HUES64 (cell line): ENCODE measurements around the gene KRT86.
"Not testable (repeated sequence)": the region's sequence is repeated elsewhere in the genome, so short reads cannot be mapped to it uniquely, and the experiment has no call there.

Source experiments
- H3K27ac ChIP-seq: 2 replicates; pipeline ENCODE4 v1.7.0; 2013; ENCODE audit warnings: low read depth, low read length, inconsistent platforms
- H3K27me3 ChIP-seq: 2 replicates; pipeline ENCODE4 v1.6.1; 2013; ENCODE audit warnings: mild to moderate bottlenecking, low read length; ENCODE audit not compliant: insufficient read depth
- H3K36me3 ChIP-seq: 2 replicates; pipeline ENCODE4 v1.6.1; 2013; ENCODE audit warnings: mild to moderate bottlenecking, low read length; ENCODE audit not compliant: insufficient read depth
- H3K4me1 ChIP-seq: 2 replicates; pipeline ENCODE4 v1.6.1; 2013; ENCODE audit warnings: mild to moderate bottlenecking, low read length, moderate library complexity; ENCODE audit not compliant: insufficient read depth
- H3K4me3 ChIP-seq: 2 replicates; pipeline ENCODE4 v1.5.1; 2013; ENCODE audit warnings: mild to moderate bottlenecking, low read length, moderate library complexity
- H3K9ac ChIP-seq: 2 replicates; pipeline ENCODE4 v1.6.1; 2013; ENCODE audit warnings: mild to moderate bottlenecking, low read depth, low read length
- H3K9me3 ChIP-seq: 2 replicates; pipeline ENCODE4 v1.6.1; 2013; ENCODE audit warnings: low read depth, low read length; ENCODE audit not compliant: insufficient read depth
- WGBS: fragments of 150-250, 120-280 bp; methylation state at CpG from one replicate; pipeline ENCODE4 v1.1.7; 2013; ENCODE audit warnings: missing lambda C conversion rate; 5-methylcytosine and 5-hydroxymethylcytosine counted together

Gene KRT86

DNA sequence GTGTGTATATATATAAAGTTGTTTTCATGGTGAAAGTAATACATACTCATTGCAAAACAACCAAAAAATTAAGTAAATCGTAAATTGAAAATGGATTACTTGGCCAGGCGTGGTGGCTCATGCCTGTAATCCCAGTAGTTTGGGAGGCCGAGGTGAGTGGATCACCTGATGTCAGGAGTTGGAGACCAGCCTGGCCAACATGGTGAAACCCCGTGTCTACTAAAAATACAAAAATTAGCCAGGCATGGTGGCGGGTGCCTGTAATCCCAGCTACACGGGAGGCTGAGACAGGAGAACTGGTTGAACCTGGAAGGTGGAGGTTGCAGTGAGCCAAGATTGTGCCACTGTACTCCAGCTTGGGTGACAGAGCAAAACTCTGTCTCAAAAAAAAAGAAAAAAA, 34.2 kb upstream of the KRT86 start:
- not testable (repeated sequence) for H3K27me3 ChIP-seq, H3K27ac ChIP-seq, H3K9ac ChIP-seq, H3K36me3 ChIP-seq, H3K4me3 ChIP-seq, H3K9me3 ChIP-seq
- H3K4me1 ChIP-seq = peaks cover 32% of the 10 kb centered on the region
- WGBS = 95% methylated on average over 6 of the region's 6 CpGs

DNA sequence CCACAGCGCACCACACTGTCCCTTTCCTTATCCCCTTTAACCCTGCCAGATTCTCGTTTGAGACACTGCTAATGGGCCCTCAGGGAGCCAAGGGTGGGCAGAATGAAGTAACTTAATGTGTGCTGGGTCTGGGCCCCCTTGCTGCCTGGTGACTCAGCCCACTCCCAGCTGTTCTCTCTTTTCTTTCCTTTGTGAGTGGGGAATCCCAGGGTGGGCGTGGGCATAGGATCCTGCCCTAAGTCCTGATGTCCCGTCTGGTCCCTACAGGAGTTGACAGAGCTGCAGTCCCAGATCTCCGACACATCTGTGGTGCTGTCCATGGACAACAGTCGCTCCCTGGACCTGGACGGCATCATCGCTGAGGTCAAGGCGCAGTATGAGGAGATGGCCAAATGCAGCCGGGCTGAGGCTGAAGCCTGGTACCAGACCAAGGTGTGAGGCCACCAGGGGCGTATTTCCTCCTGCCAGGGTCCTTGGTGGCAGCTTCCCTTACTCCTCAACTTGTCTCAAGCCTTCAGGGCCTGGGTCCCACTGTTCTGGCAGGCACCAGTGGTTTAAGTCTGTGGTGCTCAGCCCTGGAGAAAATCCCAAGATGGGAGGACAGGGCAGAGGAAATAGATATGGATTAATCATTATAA, 33.1 kb upstream of the KRT86 start:
- Histone ChIP-seq H3K4me1 (peaks cover 32% of the 10 kb centered on the region), H3K9ac (no peak overlapping the region), H3K27me3 (no peaks in the 10 kb centered on the region; the same call in 1 of the 2 replicates), H3K36me3 (no peaks in the 10 kb centered on the region), H3K4me3 (no peak overlapping the region), H3K27ac (no peak overlapping the region), H3K9me3 (no peaks in the 10 kb centered on the region)
- WGBS = 82% methylated on average over 11 of the region's 11 CpGs

DNA sequence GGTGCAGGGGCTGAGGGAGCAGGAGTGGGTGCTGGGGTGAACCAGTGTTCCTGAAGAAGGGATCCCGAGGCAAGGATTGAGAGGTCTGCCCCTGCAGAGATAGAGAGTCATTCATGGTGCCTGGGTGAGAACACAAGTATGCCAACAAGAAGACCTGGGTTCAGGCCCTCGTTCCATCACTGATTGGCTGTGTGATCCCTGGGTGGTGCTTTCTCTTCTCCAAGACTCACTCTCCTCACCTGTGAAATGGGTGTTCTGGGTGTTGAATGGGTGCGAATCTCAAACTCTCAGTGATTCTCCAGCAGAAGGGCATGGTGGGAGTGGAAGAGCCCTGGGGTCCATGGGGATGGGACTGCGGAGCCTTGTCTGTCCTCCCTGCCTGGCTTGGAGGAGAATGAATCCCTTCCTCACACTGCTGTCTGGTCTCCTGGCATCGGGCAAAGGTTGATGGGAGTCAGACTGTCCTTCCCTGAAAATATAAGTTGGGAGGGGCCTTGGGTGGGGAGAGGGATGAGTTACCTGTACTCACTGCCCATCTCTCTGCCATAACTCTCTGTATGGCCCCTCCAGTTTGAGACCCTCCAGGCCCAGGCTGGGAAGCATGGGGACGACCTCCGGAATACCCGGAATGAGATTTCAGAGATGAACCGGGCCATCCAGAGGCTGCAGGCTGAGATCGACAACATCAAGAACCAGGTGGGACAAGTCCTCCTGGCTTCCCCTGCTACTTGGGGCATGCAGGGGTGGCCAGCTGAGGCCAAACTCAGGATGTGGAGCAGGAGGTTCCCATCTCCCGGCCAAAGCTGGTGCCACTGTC, 31.8 kb upstream of the KRT86 start:
- peaks cover 32% of the 10 kb centered on the region for H3K4me1 ChIP-seq
- WGBS = 94% methylated on average over 11 of the region's 11 CpGs
- H3K9me3 ChIP-seq = no peaks in the 10 kb centered on the region
- H3K27ac ChIP-seq = no peak overlapping the region
- H3K9ac ChIP-seq = no peak overlapping the region
- H3K4me3 ChIP-seq = no peak overlapping the region
- no peaks in the 10 kb centered on the region; the same call in 1 of the 2 replicates for H3K27me3 ChIP-seq
- no peaks in the 10 kb centered on the region for H3K36me3 ChIP-seq

DNA sequence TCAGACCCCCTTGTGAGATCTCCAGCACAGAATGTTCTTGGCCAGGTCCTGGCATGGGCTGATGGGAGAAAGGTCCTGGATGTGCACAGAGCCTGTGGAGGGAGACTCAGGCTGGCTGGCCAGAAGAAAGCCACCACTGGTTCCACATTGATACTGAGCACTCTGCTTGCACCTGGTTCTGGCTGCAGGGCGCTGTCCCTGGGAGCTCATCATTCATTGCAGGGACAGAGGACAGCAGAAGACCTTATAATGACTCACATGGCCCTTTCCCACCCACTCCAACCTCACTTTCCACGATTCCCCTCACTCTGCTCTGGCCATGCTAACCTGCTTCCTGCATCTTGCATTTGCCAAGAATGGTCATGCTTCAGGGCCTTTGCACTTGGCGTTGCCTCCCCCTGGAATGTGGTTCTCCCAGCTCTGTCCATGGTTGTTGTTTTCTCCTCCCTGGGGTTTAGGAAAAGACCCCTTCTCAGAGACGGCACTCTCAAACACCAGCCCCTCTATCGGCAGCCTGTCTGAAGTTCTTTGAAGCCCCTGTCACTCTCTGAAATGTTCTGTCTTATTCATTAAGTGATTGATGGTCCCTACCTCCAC, 31.1 kb upstream of the KRT86 start:
- Histone ChIP-seq H3K27me3 (peaks cover 5% of the 10 kb centered on the region; the same call in 1 of the 2 replicates), H3K4me3 (no peak overlapping the region), H3K4me1 (peaks cover 30% of the 10 kb centered on the region), H3K36me3 (no peaks in the 10 kb centered on the region), H3K9ac (no peak overlapping the region), H3K9me3 (no peaks in the 10 kb centered on the region), H3K27ac (no peak overlapping the region)
- 75% methylated on average over 5 of the region's 5 CpGs for WGBS

DNA sequence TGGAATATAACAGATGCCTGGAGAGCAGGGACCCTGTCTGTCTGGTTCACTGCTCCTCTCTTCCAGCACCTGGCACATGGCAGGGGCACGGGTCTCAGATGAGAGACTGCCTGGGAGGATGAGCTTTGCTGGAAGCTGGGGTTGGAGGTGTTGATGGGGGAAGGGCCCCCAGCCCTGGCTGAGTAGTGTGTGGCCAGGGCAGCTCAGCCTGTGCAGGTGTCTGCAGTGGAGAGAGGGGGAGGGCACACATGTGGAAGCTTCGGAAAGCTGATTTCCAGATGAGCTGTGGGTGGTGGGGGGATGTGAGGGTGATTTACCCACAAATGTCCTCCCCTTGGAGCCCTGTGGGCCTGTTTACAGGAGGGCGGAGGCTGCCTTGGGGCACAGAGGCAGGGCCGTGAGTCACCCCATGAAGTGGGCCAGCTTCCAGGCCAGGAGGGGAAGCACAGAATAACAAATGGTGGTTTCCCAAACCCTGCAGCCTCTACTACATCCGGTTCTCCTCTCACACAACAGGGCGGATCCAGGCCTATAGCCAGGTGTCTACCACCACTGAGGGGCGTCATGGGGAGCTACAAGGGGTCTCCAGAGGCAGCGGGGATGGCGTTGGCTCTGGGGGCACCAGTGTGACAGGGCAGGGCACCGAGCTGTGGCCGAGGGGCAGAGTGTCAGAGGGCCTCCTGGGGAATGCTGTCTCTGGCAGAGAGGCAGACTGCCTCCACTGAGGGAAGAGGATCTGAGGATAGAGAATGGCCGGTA, 30.4 kb upstream of the KRT86 start:
- Histone ChIP-seq H3K4me1 (peaks cover 29% of the 10 kb centered on the region), H3K4me3 (no peak overlapping the region), H3K9me3 (no peaks in the 10 kb centered on the region), H3K27ac (no peak overlapping the region), H3K9ac (no peak overlapping the region), H3K36me3 (no peaks in the 10 kb centered on the region), H3K27me3 (peaks cover 10% of the 10 kb centered on the region)
- 82% methylated on average over 12 of the region's 12 CpGs for WGBS

DNA sequence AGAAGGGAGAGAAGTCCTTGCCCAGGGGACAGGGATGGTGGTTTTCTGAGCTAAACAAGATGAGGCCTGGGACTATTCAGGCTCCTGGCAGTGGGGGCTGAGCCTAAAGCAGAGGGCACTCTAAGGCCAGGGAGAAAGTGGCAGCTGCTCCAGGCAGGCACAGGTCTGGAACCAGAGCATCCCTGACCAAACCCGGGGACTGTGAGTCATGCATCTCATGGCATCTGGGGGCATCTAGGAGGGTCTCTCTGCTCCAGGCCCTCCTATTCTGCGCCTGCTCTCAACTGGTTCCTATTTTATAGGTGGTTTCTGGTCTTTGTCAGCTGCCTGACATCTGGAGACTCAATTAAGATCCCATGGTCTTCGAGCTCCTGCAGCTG, 29.8 kb upstream of the KRT86 start:
- Histone ChIP-seq H3K27ac (no peak overlapping the region), H3K36me3 (no peaks in the 10 kb centered on the region), H3K27me3 (peaks cover 16% of the 10 kb centered on the region), H3K4me3 (no peak overlapping the region), H3K9me3 (no peaks in the 10 kb centered on the region), H3K9ac (no peak overlapping the region), H3K4me1 (peaks cover 29% of the 10 kb centered on the region)
- 90% methylated on average over 2 of the region's 3 CpGs for WGBS

DNA sequence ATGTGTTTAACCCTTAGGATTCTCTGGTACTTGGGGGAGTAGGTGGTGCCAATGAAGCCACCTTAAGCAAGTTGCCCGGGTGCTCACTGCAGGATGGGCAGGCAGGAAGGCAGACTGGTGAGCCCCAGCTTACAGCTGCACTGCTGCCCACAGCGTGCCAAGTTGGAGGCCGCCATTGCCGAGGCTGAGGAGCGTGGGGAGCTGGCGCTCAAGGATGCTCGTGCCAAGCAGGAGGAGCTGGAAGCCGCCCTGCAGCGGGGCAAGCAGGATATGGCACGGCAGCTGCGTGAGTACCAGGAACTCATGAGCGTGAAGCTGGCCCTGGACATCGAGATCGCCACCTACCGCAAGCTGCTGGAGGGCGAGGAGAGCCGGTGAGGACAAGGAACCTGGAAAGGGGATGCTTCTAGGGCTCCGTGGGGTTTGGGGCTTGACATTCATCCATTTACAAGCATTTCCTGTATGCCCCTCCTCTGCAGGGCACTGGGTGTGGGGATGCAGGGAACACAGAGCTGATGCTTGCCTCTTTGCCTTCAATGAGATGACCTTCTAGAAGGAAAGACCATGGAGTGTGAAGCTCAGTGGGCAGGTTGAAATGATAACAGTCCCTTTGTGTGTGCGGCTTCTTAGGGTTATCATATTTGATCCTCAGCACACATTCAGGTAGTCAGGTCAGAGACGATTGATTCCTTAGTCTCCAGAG, 29.0 kb upstream of the KRT86 start:
- Histone ChIP-seq H3K27ac (no peak overlapping the region), H3K27me3 (peaks cover 24% of the 10 kb centered on the region), H3K4me3 (no peak overlapping the region), H3K36me3 (no peaks in the 10 kb centered on the region), H3K4me1 (peaks cover 33% of the 10 kb centered on the region), H3K9me3 (no peaks in the 10 kb centered on the region), H3K9ac (no peak overlapping the region)
- WGBS = 91% methylated on average over 20 of the region's 20 CpGs

DNA sequence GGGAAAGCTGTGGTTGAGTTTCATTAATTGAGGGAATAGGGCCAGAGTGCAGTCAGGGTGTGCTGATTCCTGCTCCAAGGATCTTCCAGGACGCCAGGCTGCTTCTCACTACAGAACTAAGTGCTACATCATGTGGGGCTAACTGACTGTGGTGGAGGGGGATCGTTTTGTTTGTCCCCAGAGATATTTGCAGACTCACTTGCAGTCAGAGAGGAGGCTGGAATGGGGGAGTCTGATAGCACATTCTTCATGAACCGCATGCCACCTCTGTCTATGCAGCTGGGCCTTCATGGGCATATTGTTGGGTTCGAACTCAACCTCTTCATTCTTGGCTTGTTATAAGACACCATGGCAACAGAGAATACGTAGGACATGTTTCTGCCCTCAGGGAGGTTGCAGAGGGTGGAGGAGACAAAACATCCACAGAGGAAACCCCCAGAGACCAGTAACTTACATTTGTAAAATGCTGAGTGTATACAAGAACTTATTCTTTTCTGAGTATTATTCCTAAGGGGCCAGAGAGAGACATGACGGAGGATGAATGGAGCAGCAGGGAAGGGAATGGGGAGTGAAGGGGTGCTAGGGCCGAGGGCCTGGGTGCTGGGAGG, 28.4 kb upstream of the KRT86 start:
- peaks cover 30% of the 10 kb centered on the region for H3K4me1 ChIP-seq
- no peak overlapping the region for H3K9ac ChIP-seq
- H3K27ac ChIP-seq = no peak overlapping the region
- 76% methylated on average over 7 of the region's 7 CpGs for WGBS
- H3K36me3 ChIP-seq = no peaks in the 10 kb centered on the region
- no peak overlapping the region for H3K4me3 ChIP-seq
- no peaks in the 10 kb centered on the region for H3K9me3 ChIP-seq
- peaks cover 29% of the 10 kb centered on the region for H3K27me3 ChIP-seq

DNA sequence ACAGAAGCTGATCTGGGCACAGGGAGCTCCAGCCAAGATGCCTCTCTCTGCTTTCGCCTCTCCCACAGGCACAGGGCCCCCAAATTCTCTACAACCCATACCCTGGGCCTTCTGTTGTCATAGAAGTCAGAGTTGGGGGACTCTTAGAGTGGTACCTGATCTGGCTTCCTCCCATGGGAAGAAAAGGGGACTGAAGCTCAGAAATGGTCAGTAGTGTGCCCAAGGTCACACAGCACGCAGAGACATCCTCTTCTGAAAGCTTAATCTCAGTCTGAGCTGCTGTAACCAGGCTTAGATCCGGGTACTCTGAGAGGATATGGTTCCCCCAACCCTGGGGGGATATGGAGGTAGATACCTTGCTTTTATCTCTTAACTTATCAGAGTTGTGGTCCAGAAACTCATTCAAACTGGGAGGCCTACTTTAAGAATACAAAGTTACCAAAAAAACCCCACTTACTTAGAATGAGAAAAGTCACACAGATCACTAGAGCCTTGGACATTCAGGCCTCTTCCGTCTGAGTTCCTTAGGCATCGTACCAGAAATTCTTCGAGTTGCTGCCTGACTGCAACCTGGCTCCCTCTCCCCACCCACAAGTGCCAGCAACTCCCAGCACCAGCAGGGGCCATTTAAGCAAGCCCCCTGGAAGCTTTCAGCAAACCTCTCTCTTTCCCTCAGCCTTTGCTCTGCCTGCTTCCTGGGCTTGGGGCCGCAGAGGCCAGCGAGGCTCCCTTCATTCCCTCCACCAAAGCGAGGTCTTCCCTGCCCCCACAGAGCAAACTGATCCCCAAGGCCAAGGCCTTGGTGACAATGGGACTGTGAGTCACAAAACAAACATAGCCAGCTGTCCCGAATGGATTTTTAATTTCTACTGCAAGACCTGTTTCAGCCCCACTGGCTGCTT, 27.5 kb upstream of the KRT86 start:
- peaks cover 26% of the 10 kb centered on the region for H3K4me1 ChIP-seq
- H3K27me3 ChIP-seq = peaks cover 38% of the 10 kb centered on the region
- no peaks in the 10 kb centered on the region for H3K36me3 ChIP-seq
- WGBS = 44% methylated on average over 10 of the region's 10 CpGs
- H3K9ac ChIP-seq = peak overlapping the region; percentile 5; the same call in 1 of the 2 replicates
- no peak overlapping the region for H3K27ac ChIP-seq
- no peak overlapping the region for H3K4me3 ChIP-seq
- H3K9me3 ChIP-seq = no peaks in the 10 kb centered on the region
